Liver (tissue), 2 donors: ENCODE measurements around the gene GJB1.

Experiments
- TAF1 ChIP-seq: conservative IDR thresholded peaks from 2 replicates; pipeline ENCODE4 v1.6.1; 2016; ENCODE audit warnings: antibody characterized with exemption, mild to moderate bottlenecking
- TF ChIP-seq, protein P1 (sequence below): IDR thresholded peaks from 2 replicates; pipeline ENCODE4 v1.6.1; 2016; ENCODE audit warnings: antibody characterized with exemption
- donor health status: healthy.

DNA sequence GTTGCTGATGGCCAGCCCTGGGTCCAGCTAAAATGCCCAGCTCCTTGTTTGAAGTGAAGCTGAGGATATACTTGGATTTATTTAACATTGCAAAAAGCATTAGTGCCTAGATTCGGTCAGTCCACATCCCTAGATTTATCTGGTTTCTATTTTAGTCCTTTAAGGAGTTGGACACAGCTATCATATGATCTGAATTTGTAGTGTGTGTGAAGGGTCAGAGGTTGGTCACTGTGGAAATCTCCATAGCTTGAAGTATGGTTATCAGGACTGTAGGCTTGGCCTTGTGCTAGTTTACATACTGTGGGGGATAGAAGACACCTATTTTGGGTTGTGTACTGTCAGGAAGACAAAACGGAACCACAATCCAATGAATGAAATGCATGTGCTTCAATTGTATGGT is 49.6 kb upstream of the GJB1 start:
- TF ChIP-seq, protein P1, sequence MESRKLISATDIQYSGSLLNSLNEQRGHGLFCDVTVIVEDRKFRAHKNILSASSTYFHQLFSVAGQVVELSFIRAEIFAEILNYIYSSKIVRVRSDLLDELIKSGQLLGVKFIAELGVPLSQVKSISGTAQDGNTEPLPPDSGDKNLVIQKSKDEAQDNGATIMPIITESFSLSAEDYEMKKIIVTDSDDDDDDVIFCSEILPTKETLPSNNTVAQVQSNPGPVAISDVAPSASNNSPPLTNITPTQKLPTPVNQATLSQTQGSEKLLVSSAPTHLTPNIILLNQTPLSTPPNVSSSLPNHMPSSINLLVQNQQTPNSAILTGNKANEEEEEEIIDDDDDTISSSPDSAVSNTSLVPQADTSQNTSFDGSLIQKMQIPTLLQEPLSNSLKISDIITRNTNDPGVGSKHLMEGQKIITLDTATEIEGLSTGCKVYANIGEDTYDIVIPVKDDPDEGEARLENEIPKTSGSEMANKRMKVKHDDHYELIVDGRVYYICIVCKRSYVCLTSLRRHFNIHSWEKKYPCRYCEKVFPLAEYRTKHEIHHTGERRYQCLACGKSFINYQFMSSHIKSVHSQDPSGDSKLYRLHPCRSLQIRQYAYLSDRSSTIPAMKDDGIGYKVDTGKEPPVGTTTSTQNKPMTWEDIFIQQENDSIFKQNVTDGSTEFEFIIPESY, result no peak
- no peak for TF ChIP-seq TAF1
